ENCODE measurements around the gene POU2F1.

DNA sequence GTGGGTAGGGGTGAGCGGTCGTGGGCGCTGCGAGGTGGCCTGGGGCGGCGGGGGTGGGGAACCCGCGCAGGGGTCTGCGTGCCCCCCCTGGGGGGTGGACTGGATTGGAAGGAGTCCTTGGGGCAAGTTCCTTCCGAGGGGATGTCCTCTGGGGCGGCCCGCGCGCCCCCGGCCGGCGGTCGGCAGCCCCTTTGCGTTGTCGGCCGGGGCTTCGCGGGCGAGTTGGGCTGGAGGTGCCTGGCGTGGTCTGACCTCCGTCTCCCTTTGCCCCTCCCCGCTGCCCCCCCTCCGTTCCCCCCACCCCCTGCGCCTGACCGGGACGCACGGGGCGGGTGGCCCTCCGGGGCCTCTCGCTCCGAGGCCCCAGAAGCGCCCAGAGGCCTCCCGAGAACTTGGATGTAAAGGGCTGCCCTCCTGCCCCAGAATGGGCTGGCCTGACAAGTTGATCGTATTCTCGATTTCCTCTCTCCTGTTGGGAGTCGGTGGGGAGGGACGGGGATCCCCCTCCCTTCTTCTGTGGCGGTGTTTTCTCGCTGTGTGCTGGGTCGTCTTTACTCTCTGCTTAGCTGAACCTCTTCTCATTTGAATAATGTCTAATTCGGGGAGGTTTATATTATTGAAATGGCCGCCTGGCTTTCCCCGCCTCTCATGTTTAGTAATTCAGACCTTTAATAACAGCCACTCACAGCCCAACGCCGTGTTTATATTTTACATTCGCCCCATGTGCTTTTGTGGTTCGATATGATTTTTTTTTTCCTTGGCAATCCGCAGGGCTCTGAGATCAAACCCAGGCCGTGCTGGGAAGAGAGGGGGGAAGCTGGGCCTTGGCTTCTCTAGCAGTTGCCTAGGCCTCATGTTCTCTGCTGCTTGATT, 1.3 kb downstream of the POU2F1 start:
- TF ChIP-seq CTCF (IDR thresholded peaks at IDR 0.05) = no peak
- TF ChIP-seq EZH2 (IDR thresholded peaks at IDR 0.05) = peak; percentile 10
- TF ChIP-seq EZH2phosphoT487 (IDR thresholded peaks at IDR 0.05) = no peak

Measured in neural progenitor cell (in vitro differentiated cells).